ENCODE data around the gene CLSTN1.
"Not testable (repeated sequence)": the region's sequence is repeated elsewhere in the genome, so short reads cannot be mapped to it uniquely, and the experiment has no call there.

Gene CLSTN1

DNA sequence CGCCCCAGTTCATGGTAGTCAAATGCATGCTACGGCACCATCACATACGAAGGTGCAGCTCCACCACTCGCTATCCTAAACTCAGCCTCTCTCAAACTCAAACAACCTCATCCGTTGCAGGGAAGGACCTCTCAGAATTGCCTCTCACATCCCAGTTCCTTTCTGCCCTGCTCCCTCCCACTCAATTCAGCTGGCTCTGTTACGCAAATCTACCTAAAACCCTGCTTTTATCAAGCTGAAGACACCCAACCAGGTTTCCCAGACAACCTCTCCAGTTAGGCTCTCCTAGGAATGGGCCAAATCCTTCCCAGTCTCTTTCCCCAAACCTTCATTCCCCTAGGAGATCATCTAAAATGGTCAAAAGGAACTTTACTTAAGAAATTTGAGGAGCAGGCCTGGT is 62.9 kb downstream of the CLSTN1 start:
- DNase-seq = no peak

DNA sequence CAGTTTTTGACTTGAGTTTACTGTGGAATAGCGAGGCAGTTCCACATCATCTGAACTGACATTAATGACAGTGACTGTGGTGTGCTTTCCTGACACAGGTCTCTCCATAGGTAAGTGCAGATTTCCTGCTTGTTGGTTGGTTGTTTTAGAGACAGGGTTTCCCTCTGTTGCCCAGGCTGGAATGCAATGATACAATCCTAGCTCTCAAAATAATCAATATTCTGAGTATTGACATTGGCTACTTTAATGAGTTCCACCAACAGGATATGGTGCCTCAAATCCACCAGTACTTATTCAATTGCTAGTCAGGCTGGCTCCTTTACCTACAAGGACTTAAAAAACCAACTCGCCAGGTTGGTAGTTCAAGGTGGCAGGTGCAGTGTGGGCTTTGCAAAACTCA is 63.8 kb downstream of the CLSTN1 start:
- DNase-seq = no peak

DNA sequence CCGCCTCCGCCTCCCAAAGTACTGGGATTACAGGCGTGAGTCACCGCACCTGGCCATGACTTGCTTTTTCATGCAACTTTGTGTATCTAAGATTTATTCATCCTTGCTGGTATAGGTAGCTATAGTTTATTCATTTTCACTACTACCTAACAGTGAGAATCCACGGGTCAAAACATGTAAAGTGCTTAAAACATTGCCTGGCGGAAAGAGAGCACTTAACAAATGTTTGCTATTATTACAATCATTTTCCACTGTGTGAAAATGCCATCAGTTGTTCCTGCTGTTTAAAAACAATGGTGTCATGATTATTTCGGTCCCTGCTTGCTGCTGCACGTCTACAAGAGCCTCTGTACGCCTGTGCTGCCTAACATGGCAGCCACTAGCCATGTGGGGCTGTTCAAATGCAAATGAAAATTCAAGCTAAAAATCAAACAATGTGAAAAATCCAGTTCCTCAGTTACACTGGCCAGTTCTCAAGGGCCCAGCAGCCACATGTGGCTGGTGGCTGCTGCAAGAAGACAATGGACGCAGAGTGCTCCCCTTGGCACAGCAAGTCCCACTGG is 65.1 kb downstream of the CLSTN1 start:
- DNase-seq = no peak

DNA sequence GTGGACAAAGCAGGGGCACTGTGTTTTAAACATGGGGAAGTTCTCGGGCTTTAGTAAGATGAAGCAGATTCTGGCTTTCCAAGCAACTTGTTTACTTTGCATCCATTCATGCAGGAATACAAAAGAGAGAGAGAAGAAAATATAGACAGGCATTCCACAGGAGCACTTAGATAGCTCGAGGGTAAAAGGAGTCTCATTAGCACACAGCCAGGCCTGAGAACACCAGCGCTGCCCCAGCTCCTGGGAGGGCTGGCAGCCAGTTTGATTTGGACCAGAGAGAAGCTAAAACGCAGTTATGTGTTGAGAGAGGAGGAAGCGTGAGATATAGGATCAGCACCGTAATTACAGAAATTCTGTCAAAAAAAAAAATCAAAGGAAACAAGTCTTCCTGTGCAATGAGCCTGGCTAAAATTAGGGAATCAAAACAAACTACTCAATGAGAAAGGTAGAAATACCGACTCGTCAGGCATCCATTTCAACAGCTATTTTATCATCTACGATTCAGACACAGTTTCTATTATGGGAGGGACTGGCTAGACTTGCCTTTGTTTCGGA is 68.2 kb downstream of the CLSTN1 start:
- no peak for DNase-seq

DNA sequence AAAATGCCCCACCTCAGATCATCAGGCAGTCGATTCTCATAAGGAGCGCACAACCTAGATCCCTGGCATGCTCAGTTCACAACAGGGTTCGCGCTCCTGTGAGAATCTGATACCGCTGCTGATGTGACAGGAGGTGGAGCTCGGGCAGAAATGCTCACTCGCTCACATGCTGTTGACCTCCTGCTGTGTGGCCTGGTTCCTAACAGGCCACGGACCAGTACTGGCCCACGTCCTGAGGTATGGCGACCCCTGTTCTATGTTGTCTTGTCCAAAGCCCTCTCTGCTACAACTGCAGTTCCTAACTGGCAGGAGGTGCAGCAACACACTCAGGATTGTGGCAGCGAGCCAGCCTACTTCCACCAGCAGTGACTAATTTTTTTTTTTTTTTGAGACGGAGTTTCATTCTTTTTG is 70.6 kb downstream of the CLSTN1 start:
- no peak for DNase-seq

DNA sequence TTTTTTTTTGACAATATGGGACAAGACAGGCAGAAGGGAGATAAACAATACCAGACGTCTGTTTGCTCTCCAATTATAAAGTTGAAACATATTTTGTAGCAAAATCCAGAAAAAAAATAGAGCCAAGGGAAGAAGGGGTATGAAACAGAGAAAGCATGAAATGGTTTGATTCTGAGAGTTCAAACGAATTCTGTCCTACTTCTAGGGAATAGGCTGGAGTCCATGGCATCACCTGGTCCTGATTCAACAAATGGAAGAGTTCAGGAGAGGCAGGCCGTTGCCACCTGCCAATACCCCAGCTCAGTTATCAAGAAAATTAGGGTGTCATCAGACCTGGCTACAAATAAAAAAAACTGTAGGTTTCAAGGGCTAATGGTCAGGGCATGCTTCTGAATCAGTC is 71.8 kb downstream of the CLSTN1 start:
- DNase-seq = no peak

DNA sequence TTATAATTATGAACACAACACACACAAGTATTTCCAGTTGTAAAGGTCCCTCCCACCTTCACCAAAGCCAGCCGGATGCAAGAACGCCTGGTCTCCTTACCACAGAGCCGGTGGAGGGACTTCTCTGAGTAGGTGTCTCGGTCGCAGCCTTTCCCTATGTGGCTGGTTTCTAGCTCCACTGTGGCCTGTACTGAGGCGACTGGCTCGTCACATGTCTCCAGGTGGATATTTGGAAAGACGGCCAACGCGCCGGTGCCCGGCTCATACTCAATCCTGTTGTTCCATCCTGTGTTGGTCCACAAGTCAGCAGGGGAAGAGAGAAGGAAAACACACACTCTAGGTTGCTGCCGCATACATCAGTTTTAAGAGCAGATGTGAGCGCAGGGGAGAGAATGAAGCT is 74.4 kb downstream of the CLSTN1 start:
- DNase-seq = no peak

DNA sequence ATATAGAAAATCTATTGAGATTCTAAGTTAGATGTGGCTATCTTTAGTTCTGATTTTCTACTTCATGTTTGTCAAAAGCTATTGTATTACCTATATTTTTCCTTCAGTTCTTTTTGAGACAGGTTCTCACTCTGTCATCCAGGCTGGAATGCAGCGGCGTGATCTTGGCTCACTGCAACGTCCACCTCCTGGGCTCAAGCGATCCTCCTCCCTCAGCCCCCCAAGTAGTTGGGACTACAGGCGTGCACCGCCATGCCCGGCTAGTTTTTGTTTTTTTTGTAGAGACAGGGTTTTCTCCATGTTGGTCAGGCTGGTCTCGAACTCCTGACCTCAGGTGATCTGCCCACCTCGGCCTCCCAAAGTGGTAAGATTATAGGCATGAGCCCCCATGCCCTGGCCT is 75.4 kb downstream of the CLSTN1 start:
- not testable (repeated sequence) for DNase-seq

DNA sequence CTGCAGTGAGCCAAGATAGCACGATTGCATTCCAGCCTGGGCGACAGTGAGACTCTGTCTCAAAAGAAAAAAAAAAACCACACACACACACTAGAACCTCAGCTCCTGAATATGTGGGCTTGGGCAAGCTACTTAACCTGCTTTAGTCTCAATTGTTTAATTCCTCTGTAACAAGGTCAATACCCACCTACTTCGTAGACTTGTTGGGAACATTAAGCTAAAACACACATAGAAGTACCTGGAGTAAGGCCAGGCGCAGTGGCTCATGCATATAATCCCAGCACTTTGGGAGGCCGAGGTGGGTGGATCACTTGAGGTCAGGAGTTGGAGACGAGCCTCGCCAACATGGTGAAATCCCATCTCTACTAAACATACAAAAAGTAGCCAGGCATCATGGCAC is 77.1 kb downstream of the CLSTN1 start:
- DNase-seq = no peak

DNA sequence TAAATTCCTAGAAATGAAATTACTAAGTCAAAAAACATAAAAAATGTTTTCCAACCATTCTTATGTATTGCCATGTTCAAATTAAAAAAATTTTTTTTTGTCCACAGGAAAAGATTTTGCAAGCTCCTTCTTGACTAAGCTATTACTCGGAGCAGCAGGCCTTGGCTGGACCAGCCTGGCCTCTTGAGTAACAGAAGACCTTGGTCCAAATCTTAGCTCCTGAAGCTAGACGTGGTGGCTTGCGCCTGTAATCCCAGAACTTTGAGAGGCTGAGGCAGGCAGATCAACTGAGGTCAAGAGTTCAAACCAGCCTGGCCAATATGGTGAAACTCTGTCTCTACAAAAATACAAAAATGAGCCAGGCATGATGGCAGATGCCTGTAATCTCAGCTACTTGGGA is 77.6 kb downstream of the CLSTN1 start:
- no peak for DNase-seq

DNA sequence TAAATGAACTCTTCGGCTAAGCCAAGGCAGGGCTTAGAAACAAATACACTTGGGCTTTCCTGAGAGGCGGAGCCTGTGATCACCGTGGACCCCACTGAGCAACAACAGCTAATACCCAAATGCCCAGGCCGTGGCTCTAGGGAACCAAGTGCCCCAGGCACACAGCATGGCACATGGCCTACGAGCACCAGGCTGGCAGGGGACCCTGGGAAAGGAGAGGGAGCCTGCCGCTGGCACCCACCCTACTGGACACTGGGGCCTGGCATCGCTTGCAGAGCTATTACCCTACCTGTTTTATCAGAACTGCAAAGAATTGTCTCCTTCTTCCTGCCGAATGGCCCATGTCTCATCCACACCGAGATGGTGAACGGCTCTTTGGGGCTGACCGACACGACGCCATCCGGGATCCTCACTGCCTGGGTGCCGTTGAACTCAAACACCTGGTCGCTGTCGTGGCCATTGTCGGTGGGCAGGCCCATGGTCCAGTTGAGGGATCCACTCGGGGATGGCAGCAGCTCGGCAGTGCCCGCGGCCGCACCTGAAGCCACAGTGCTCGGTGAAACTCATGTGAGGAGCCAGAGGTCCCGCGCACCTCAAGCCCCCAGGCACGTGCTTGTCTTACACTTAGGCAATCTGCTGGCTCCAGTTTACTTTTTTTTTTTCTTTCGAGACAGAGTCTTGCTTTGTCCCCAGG is 79.5 kb downstream of the CLSTN1 start:
- no peak for DNase-seq

DNA sequence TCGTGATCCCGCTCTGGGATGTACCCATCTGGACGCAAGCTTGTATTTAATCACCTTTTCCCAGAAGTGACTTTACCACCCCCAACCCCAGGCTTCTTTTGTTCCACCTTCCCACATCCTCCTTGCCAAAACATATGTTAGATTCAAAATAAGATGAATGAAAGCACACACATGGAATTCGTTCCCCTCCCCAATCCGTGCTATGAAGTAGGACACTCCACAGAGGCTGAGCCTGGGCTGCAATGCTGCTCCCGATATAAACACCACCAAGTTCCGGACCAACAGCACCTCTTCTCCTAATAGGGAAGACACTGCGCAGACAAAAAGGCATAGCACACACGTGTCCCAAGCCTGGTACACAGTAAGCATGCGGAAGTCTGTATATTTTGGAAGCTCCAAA is 86.1 kb downstream of the CLSTN1 start:
- no peak for DNase-seq

DNA sequence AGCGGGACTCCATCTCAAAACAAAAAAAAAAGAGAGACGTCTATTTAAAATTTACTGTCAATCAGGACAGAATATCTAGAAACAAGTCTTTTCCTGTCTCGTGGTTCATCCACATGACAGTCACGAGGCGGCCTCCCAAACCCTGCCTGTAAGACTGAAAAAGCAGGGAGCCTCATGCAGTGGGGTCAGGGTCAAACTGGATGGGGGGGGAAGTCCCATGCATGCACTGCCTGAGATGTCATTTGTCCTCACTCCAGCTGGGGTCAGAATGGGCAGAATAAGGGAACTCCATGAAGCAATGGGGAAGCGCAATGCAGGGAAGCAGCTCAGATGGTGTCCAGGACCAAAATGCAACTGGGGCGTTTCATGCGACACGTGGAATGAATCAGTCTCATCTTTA is 86.7 kb downstream of the CLSTN1 start:
- DNase-seq = no peak

DNA sequence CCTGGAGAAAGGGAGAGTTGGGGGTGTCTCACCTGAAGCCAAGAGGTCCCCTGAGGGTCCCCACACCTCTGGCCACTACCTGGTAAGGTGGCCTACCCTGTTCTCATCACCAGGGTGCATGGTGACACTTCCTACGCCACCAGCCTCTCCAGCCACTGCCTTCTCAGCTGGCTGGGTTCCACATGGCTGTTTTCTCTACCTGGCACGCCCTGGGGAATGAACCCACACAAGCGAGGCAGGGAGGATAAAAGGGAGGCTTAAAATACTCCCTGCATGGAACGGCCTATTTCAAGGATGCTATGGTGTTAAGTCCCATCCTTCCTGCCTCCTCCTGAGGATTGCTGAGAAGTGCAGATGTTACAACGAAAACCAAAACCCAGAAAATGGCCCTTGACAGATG is 87.5 kb downstream of the CLSTN1 start:
- no peak for DNase-seq

DNA sequence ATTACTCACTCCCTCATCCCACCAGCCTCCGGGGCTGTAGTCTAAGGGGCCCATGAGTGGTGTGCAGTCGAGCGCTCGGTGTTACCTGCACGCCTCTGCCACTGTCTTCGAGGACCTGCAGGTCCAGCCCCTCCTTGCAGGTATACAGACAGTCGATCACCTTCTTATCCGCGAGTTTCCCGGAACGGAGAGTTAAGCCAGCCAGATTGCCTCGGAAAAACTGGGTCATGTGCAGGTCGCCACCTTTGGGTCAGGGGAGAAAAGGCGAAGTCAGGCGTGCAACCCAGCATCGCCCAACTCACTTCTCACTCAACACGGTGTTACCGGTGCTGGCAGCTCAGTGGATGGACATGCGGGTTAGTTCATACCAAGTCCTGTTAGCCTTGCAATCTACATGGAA is 88.0 kb downstream of the CLSTN1 start:
- no peak for DNase-seq

DNA sequence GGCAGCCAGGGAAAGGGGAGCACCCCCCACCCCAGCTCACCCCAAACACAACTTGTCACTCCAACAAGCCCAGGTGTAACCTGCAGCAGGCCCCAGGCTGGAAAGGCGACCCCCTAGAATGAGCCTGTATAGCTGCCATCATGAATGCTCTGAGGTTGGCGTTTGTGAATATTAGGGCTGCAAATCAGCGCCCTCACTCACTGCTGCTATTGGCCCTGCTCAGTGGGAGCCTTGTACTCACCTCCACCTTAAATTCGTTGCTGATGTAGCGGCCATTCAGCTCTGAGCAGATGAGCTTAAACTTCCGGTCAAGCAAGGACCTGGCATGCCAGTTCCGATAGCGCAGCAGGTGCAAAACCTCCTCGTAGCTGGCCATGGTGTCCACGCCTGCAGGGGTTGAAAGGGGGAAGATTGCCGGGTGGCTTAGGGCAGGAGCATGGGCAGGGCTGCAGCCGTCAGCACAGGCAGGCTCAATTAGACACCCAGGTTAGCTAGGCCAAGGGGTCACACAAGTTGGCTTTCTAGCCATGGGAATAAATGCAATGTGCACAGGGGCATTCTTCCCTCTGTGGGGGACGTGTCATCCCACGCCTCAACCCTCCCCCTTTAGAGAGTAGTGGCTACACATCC is 90.5 kb downstream of the CLSTN1 start:
- no peak for DNase-seq

DNA sequence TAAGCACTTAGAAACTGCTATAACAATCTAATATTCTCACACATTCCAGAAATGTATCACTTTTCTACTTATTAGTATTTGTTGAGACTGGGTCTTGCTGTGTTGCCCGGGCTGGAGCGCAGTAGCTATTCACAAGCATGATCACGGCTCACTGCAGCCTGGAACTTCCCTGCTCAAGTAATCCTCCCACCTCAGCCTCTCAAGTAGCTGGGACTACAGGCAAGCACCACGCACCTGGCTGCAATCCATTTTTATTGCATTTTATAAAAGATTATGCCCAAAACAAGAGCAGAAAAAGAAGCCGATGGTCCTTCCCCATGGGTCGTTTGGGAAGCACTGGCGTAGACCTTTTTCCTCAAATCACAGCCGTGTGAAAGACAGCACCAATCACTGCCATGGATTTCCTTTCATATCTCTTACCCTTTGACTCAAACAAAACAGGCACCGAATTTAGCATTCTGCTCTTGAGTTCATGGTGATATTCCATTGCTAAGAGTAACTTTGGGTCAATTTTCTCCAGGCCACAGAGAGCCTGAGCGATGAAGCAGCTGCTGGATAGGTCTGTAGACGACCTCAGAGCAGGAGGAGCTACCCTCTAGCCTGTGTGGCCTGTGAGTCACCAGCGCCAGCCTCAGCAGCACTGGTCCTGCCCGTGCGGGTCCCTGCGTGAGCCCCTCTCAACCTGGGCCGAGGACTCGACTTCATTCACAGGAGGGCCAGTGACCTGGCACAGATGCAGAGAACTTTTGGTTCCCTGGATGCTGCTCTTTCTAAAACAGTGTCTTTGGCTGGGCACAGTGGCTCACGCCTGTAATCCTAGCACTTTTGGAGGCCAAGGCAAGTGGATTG is 91.4 kb downstream of the CLSTN1 start:
- no peak for DNase-seq

DNA sequence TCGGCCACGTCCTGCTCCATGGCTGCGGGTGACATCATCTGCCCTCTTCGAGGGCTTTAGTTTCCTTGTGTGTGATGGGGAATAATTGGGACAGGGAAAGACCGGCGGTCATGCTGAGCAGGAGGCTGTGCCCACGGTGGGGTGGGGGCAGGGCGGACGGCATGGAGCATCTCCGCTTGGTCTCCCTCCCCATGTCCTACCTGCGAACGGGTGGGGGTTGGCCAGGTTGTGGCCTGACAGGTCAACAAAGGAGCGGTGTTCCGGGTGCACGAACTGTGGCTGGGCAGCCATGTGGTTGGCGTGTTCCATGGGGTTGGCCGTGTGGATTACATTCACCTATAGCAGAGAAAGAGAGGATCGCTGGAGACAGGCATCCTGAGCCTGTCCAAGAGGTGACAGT is 92.2 kb downstream of the CLSTN1 start:
- DNase-seq = no peak

DNA sequence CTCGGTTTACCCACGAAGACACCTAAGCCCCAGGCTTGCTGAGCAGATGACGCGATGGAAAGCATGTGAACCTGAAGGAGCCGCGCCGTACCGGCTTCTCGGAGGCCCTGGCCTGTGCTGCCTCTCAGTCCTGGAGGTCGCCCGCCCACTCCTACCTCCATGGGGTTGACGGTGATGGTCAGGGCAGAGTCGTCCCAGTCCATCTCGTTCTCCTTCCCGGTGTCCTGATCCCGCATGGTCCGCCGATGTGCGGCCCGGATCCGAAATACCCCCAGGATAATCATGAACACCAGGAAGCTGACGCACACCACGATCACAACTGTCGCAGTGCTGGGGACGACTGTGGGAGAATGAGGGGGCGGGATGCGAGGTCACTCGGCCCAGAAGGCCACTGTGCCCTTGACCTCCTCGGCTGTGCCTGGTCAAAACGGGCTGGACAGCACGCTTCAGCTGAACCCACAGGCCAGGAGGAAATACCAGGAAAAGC is 92.7 kb downstream of the CLSTN1 start:
- no peak for DNase-seq

DNA sequence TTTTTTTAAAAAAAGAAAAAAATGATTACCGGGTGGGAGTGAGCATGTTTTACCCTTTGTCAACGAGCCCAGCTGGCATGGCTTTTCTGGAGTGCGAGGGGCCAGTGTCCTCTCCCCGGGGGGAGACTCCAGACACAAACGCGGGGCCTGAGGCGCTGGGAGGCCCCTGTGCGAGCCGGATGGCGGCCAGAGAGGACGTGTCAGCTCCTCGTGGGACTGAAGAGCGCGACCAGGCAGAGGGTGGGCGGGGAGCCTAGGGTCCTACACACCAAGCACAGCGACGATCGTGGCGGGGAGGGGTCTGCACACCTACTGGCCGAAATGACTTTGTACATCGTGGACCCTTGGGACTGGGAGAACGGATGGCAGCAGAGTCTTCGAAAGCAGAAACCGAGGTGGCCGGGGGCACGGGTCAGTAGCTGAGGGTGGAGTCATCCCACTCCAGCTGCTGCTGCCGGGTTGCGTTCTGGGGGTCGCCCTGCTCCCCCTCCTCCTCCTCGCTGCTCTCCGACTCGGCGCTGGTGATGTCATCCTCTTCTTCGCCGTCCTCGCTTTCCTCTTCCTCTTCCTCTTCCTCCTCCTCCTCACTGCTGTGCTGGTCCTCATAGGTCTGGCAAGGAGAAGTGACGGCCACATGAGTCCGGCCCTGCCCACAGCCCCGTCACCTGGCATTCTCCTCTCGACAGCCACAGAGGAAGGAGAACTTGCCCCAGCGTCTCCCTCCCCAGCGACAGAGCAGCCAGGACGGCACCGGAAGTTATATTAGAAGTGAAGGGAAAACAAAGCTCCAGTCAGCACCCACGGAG is 93.5 kb downstream of the CLSTN1 start:
- DNase-seq = no peak

DNA sequence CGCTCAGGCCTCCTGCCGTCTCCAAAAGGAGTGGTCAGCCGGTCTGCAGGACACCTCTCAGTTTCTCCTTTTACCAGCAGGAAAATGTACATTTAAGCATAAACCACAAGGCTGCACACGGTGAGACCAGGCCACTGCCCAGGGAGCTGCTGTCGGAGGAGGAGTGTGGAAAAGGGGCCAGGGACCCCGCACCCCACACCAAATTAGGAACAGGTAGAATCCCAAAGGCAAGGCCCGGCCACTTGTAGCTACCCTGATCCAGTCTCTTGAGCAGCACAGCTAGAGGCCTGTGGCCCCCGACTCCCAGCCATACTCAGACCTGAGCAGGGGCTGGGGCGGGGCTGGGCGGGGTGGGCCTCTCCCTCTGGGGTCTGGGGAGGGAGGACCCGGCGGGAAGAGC is 94.2 kb downstream of the CLSTN1 start:
- no peak for DNase-seq

All from hematopoietic multipotent progenitor cell treated with erythropoietin and hydrocortisone succinate and interleukin-3 and kit ligand, for 6 days (in vitro differentiated cells).